Measurements from ENCODE around the gene ETFRF1. TPM values are rescaled to one million over a fixed set of nuclear protein-coding genes. Genes with fewer than 3 reads are reported as not detected.

ETFRF1 gene
- total RNA-seq, 4 donors from 2014 or later = 3.6 to 84.2 (median 24.1) TPM

GRCh38 chr12:25187781-25188180 lies 7.3 kb upstream of the ETFRF1 start:
- no peaks in the 10 kb centered on the region for H3K4me1 ChIP-seq
- H3K9me3 ChIP-seq = no peaks in the 10 kb centered on the region
- H3K27me3 ChIP-seq = no peaks in the 10 kb centered on the region
- no peak overlapping the region for H3K4me3 ChIP-seq
- WGBS, 2 donors (ENCODE audit: low coverage in 1 of 2) = 71 to 87% methylated on average over 2 of the region's 2 CpGs
- H3K27ac ChIP-seq = no peak overlapping the region
- in situ Hi-C loops (cut with MboI; ENCODE audit: low pct_ligation_motif_present in 1 of 4, low pct_unique_long_range_greater_than_20kb in 1 of 4, low sequenced_read_pairs in 3 of 4) (no loop called here), intact Hi-C loops (cut with DNase I; ENCODE audit: low total_unique reads) (no loop called here)
- DNase-seq = no peak
- H3K36me3 ChIP-seq = no peaks in the 10 kb centered on the region
- TF ChIP-seq POLR2A (IDR thresholded peaks at IDR 0.05) (no peak), CTCF (IDR thresholded peaks at IDR 0.05) (no peak), POLR2AphosphoS5 (IDR thresholded peaks at IDR 0.05) (no peak), EP300 (IDR thresholded peaks at IDR 0.05; ENCODE audit: low read depth) (no peak)

- in situ Hi-C loops (cut with MboI; ENCODE audit: low pct_ligation_motif_present in 1 of 4, low pct_unique_long_range_greater_than_20kb in 1 of 4, low sequenced_read_pairs in 3 of 4) = no loop called here
- intact Hi-C loops (cut with DNase I; ENCODE audit: low total_unique reads) = no loop called here
- TF ChIP-seq EP300 (IDR thresholded peaks at IDR 0.05; ENCODE audit: low read depth) (no peak), CTCF (IDR thresholded peaks at IDR 0.05) (no peak), POLR2A (IDR thresholded peaks at IDR 0.05) (no peak), POLR2AphosphoS5 (IDR thresholded peaks at IDR 0.05) (no peak)
- H3K36me3 ChIP-seq = no peaks in the 10 kb centered on the region
- peaks cover 0 to 7% (median 0%) of the 10 kb centered on the region in 4 donors for H3K4me1 ChIP-seq
- no peak overlapping the region for H3K27ac ChIP-seq
- no peaks in the 10 kb centered on the region for H3K9me3 ChIP-seq
- no peak for DNase-seq
- H3K27me3 ChIP-seq = no peaks in the 10 kb centered on the region
- H3K4me3 ChIP-seq = no peak overlapping the region
Measured at GRCh38 chr12:25189656-25190055, 5.4 kb upstream of the ETFRF1 start.

GRCh38 chr12:25190793-25191192 lies 4.2 kb upstream of the ETFRF1 start:
- intact Hi-C loops (cut with DNase I; ENCODE audit: low total_unique reads) (no loop called here), in situ Hi-C loops (cut with MboI; ENCODE audit: low pct_ligation_motif_present in 1 of 4, low pct_unique_long_range_greater_than_20kb in 1 of 4, low sequenced_read_pairs in 3 of 4) (no loop called here)
- WGBS, 2 donors (ENCODE audit: low coverage in 1 of 2) = 97% methylated on average over 6 of the region's 6 CpGs
- no peak for DNase-seq
- no peaks in the 10 kb centered on the region for H3K36me3 ChIP-seq
- no peaks in the 10 kb centered on the region for H3K9me3 ChIP-seq
- no peak for TF ChIP-seq POLR2AphosphoS5 (IDR thresholded peaks at IDR 0.05)
- TF ChIP-seq EP300 (IDR thresholded peaks at IDR 0.05; ENCODE audit: low read depth) = no peak
- no peak for TF ChIP-seq CTCF (IDR thresholded peaks at IDR 0.05)
- TF ChIP-seq POLR2A (IDR thresholded peaks at IDR 0.05) = no peak
- no peaks in the 10 kb centered on the region for H3K27me3 ChIP-seq
- H3K4me3 ChIP-seq = no peak overlapping the region
- H3K4me1 ChIP-seq = peaks cover 0 to 8% (median 2%) of the 10 kb centered on the region in 4 donors
- H3K27ac ChIP-seq = no peak overlapping the region

- no peaks in the 10 kb centered on the region for H3K27me3 ChIP-seq
- in situ Hi-C loops (cut with MboI; ENCODE audit: low pct_ligation_motif_present in 1 of 4, low pct_unique_long_range_greater_than_20kb in 1 of 4, low sequenced_read_pairs in 3 of 4) = no loop called here
- TF ChIP-seq POLR2AphosphoS5 (IDR thresholded peaks at IDR 0.05) (no peak), POLR2A (IDR thresholded peaks at IDR 0.05) (no peak), CTCF (IDR thresholded peaks at IDR 0.05) (no peak), EP300 (IDR thresholded peaks at IDR 0.05; ENCODE audit: low read depth) (no peak)
- intact Hi-C loops (cut with DNase I; ENCODE audit: low total_unique reads) = no loop called here
- peaks cover 0 to 19% (median 10%) of the 10 kb centered on the region in 4 donors for H3K4me1 ChIP-seq
- WGBS, 2 donors (ENCODE audit: low coverage in 1 of 2) = 33 to 35% methylated on average over 1 of the region's 1 CpG
- H3K9me3 ChIP-seq = no peaks in the 10 kb centered on the region
- no peaks in the 10 kb centered on the region for H3K36me3 ChIP-seq
- peak overlapping the region in 3 of 4 donors; percentile 93 to 96 (median 95) for H3K27ac ChIP-seq
- DNase-seq = no peak
- peak overlapping the region in 2 of 4 donors; percentile 57 to 72 for H3K4me3 ChIP-seq
Measured at GRCh38 chr12:25194214-25194613, 823 bp upstream of the ETFRF1 start.
